K562 (cell line): ENCODE data around the gene KCNJ2. TPM values are rescaled to one million over a fixed set of nuclear protein-coding genes. Genes with fewer than 3 reads are reported as not detected.

ENCODE experiments used
- ATAC-seq: fragments of 200-7000 bp; cut with Tn5 transposase; 3 replicates; pipeline ENCODE4 v1.9.1; 2020; ENCODE audit warnings: moderate library complexity
- BruUV-seq: library from RNA; stranded (reverse); fragments of 400-500 nt; replicated peaks from 2 replicates; lab custom pipeline; 2021; lab: Mats Ljungman, UMichigan
- CTCF ChIA-PET: fragments of 300-600 bp; formaldehyde crosslinking; extraction: SDS; loops from one replicate; lab custom pipeline; 2021; ENCODE audit warnings: low intra/inter-chr PET ratio; lab: Yijun Ruan, JAX
- POLR2A ChIA-PET: fragments of 300-600, 350-650 bp; sonication (Branson Sonifier 250); formaldehyde crosslinking; extraction: SDS; loops from one replicate; lab custom pipeline; 2021; ENCODE audit warnings: antibody characterized with exemption, inconsistent platforms; lab: Yijun Ruan, JAX
- DNase-seq, 4 experiments: peaks; one replicate each; pipeline versions ENCODE4 v3.0.0 to v3.0.0-alpha.2; 2011 to 2018; ENCODE audit warnings: low spot score in 3 of 4, mixed read lengths in 3 of 4; ENCODE audit errors: extremely low read depth in 1 of 4
- FAIRE-seq: peaks from 2 replicates; lab custom pipeline; 2011; peaks lifted over from hg19 to GRCh38; lab: Jason Lieb, UNC
- H2AFZ ChIP-seq: 2 replicates; pipeline ENCODE4 v1.6.0; 2011; ENCODE audit warnings: low read depth, low read length, control low read depth, inconsistent platforms
- H3K27ac ChIP-seq: fragments of 200-600 bp; 3 replicates; pipeline ENCODE4 v1.8.0; 2011; ENCODE audit warnings: low read depth, mild to moderate bottlenecking, control low read depth, inconsistent platforms, low read length, moderate library complexity, mixed read lengths; ENCODE audit errors: extremely low read depth
- H3K27me3 ChIP-seq, 2 experiments: fragments of 300-600 bp in 1 of 2; 2 replicates in 1 of 2; 3 replicates in 1 of 2; pipeline versions ENCODE4 v1.6.0 to v1.8.0; 2011; ENCODE audit warnings: inconsistent platforms in 2 of 2, low read length in 2 of 2, mild to moderate bottlenecking in 1 of 2, mixed read lengths in 1 of 2, moderate library complexity in 1 of 2; ENCODE audit not compliant: control insufficient read depth in 2 of 2, insufficient read depth in 2 of 2
- H3K36me3 ChIP-seq: fragments of 300-600 bp; 3 replicates; pipeline ENCODE4 v1.8.0; 2011; ENCODE audit warnings: mild to moderate bottlenecking, low read length, inconsistent platforms; ENCODE audit not compliant: control insufficient read depth, insufficient read depth
- H3K4me1 ChIP-seq, 2 experiments: fragments of 200-600 bp in 1 of 2; replicated peaks in 1 of 2; 2 replicates in 1 of 2; 3 replicates in 1 of 2; pipeline versions ENCODE4 v1.5.1 to v1.8.0; 2011; ENCODE audit warnings: inconsistent platforms in 2 of 2, low read length in 2 of 2, mild to moderate bottlenecking in 1 of 2, mixed read lengths in 1 of 2, moderate library complexity in 1 of 2; ENCODE audit not compliant: control insufficient read depth in 2 of 2, insufficient read depth in 2 of 2
- H3K4me2 ChIP-seq: 2 replicates; pipeline ENCODE4 v1.6.1; 2011; ENCODE audit warnings: low read length, control low read depth, inconsistent platforms, mixed read lengths; ENCODE audit not compliant: insufficient read depth
- H3K4me3 ChIP-seq: fragments of 200-600 bp; sonication (generic), shearing (Covaris generic); 2 replicates; pipeline ENCODE4 v1.5.1; 2016; ENCODE audit warnings: control low read depth, inconsistent platforms
- H3K79me2 ChIP-seq: fragments of 200-600 bp; 3 replicates; pipeline ENCODE4 v1.8.0; 2011; ENCODE audit warnings: low read length, inconsistent platforms; ENCODE audit not compliant: control insufficient read depth, insufficient read depth
- H3K9ac ChIP-seq, 2 experiments: 2 replicates each; pipeline versions ENCODE4 v1.6.0 to v1.6.1; 2011; ENCODE audit warnings: low read depth in 2 of 2, low read length in 2 of 2, control low read depth in 1 of 2, inconsistent platforms in 1 of 2, mild to moderate bottlenecking in 1 of 2, mixed read lengths in 1 of 2; ENCODE audit not compliant: insufficient read depth in 1 of 2
- H3K9me1 ChIP-seq: one replicate; pipeline ENCODE4 v1.6.0; 2011; ENCODE audit warnings: inconsistent platforms, mild to moderate bottlenecking, low read length, moderate library complexity; ENCODE audit not compliant: control insufficient read depth, insufficient read depth
- H3K9me3 ChIP-seq: replicated peaks from 2 replicates; pipeline ENCODE4 v1.5.1; 2011; ENCODE audit warnings: low read depth, low read length, inconsistent platforms; ENCODE audit not compliant: control insufficient read depth, insufficient read depth
- H4K20me1 ChIP-seq: replicated peaks from 2 replicates; pipeline ENCODE4 v1.6.1; 2011; ENCODE audit warnings: low read length, inconsistent platforms, mixed read lengths; ENCODE audit not compliant: control insufficient read depth, insufficient read depth
- DACH1 ChIP-seq: fragments of 450-650 bp; IDR thresholded peaks from 2 replicates; pipeline ENCODE4 v1.6.1; 2018; ENCODE audit not compliant: partially characterized antibody
- MBD2 ChIP-seq: sonication (generic); IDR thresholded peaks from 2 replicates; pipeline ENCODE4 v1.6.1; 2016; ENCODE audit warnings: low read depth, borderline replicate concordance
- RAD21 ChIP-seq, 2 experiments: fragments of 250-450 bp in 1 of 2; fragments of 450-650 bp in 1 of 2; sonication (Bioruptor Pico) in 1 of 2; formaldehyde crosslinking in 1 of 2; IDR thresholded peaks in 1 of 2; conservative IDR thresholded peaks in 1 of 2; 2 replicates each; pipeline versions ENCODE4 v1.4.0 to v1.8.0; 2020 to 2022; ENCODE audit warnings: mild to moderate bottlenecking in 2 of 2, moderate library complexity in 1 of 2
- SMC3 ChIP-seq: conservative IDR thresholded peaks from 2 replicates; pipeline ENCODE4 v1.6.1; 2011; ENCODE audit warnings: low read depth, low read length, improper control_type of control experiment; ENCODE audit not compliant: insufficient read depth
- TEAD2 ChIP-seq: fragments of 450-650 bp; IDR thresholded peaks from 2 replicates; pipeline ENCODE4 v1.6.1; 2016; ENCODE audit warnings: missing genetic modification characterization, control low read depth, missing compliant biosample characterization
- WGBS: fragments of 100-300 bp; shearing (Covaris generic); methylation state at CpG from one replicate; pipeline ENCODE4 v1.1.6; 2016; ENCODE audit warnings: low coverage, mixed read lengths; ENCODE audit not compliant: insufficient coverage; ENCODE audit errors: missing lambda C conversion rate; 5-methylcytosine and 5-hydroxymethylcytosine counted together
- in situ Hi-C: fragments of 300-500 bp; cut with MboI; formaldehyde crosslinking; loops from 4 replicates; pipeline ENCODE4 v1.15.0; 2018; ENCODE audit warnings: inconsistent platforms, mixed read lengths
- intact Hi-C: fragments of 100-400 bp; cut with micrococcal nuclease; formaldehyde crosslinking; loops from 2 replicates; pipeline ENCODE4 v1.14.2; 2022
- polyA plus RNA-seq, 8 experiments: library from polyadenylated mRNA; depleted of rRNA in 4 of 8; stranded (reverse) in 5 of 8; unstranded in 3 of 8; fragments of >200 nt; fragmentation: Nextera tagmentation in 2 of 8; fragmentation: Illumina TruSeq in 1 of 8; extraction: Ambion mirVana in 2 of 8; extraction: Trizol in 1 of 8; gene quantifications; 2 replicates each; pipeline versions ENCODE4 v1.2.1 to v1.2.3, GENCODE V29; 2011 to 2014; ENCODE audit warnings: inconsistent platforms in 1 of 8, missing spikeins in 1 of 8
- total RNA-seq, 7 experiments: library from RNA; depleted of rRNA in 6 of 7; stranded (reverse); fragments of >200 nt in 6 of 7; fragmentation: Illumina TruSeq in 2 of 7; extraction: Trizol in 2 of 7; gene quantifications; 2 replicates each; pipeline versions ENCODE4 v1.2.1 to v1.2.3, GENCODE V29; 2011 to 2021; ENCODE audit warnings: low replicate concordance in 1 of 7
- TF ChIP-seq, protein P1 (sequence below), 3 experiments: IDR thresholded peaks in 2 of 3; conservative IDR thresholded peaks in 1 of 3; 2 replicates each; pipeline ENCODE4 v1.5.1; 2011 to 2012; ENCODE audit warnings: low read length in 3 of 3, mild to moderate bottlenecking in 3 of 3, control low read depth in 2 of 3, improper control_type of control experiment in 1 of 3, inconsistent platforms in 1 of 3, low read depth in 1 of 3, mixed read lengths in 1 of 3, moderate library complexity in 1 of 3; ENCODE audit not compliant: insufficient read depth in 2 of 3
- TF ChIP-seq, protein P2 (sequence below), 2 experiments: fragments of 450-650 bp; formaldehyde crosslinking in 1 of 2; IDR thresholded peaks; 2 replicates each; pipeline versions ENCODE4 v1.4.0 to v1.6.1; 2014 to 2020; ENCODE audit warnings: mild to moderate bottlenecking in 2 of 2, borderline replicate concordance in 1 of 2, low read depth in 1 of 2
- TF ChIP-seq, protein P3 (sequence below): IDR thresholded peaks from 2 replicates; pipeline ENCODE4 v1.6.1; 2012; ENCODE audit warnings: low read depth, low read length, improper control_type of control experiment, borderline replicate concordance

KCNJ2 gene
- total and polyA plus RNA-seq, 9 of the 15 experiments (the other 6 are each of a cell fraction or from before 2014, with no cell fraction given) = not detected

DNA sequence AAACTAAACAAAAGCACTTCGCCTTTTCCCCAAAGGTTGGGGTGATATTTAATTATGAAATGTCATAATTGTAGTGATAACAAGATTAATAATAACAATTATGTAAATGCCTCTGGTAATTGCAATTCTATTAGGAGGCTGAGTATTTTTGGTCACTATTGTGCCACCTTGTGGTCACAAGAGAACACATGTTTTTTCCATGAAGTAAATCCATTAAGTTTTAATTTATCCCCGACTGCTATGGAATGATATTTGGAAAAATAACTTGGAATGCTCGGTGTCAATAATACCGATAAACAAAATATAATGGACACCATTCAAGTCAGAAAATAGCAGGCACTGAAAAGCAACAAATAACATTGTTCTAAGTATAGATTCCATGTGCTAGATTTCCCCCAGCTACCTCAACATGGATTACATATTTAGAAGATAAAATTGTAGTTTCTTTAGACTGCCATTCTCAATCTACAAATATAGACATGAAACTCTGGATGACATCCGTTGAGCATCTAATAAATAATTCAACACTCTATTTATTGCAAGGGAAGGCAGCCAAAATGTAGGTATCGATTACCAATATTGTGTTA, 25.0 kb upstream of the KCNJ2 start:
- Histone ChIP-seq H4K20me1 (no peaks in the 10 kb centered on the region), H3K9ac (no peak overlapping the region), H3K27ac (no peak overlapping the region), H3K9me3 (no peaks in the 10 kb centered on the region), H3K79me2 (no peaks in the 10 kb centered on the region), H3K4me3 (no peak overlapping the region), H3K4me1 (no peaks in the 10 kb centered on the region), H2AFZ (no peak overlapping the region), H3K4me2 (no peak overlapping the region), H3K36me3 (no peaks in the 10 kb centered on the region), H3K27me3 (no peaks in the 10 kb centered on the region), H3K9me1 (no peaks in the 10 kb centered on the region)
- FAIRE-seq = peak; percentile 73
- POLR2A ChIA-PET = interaction anchor here (1.1 kb wide), 1 partner anchor 12 kb away, joined by 3 read pairs; no protein-coding TSS in a partner anchor
- no peak for ATAC-seq
- CTCF ChIA-PET = interaction anchor here (0.9 kb wide), 1 partner anchor 537 kb away, joined by 3 read pairs; no protein-coding TSS in a partner anchor
- DNase-seq = peak in 1 of 4 experiments; percentile 15
- in situ Hi-C loops = no loop called here
- BruUV-seq = no TSS peak
- intact Hi-C loops = loop anchor here (1.0 to 5.0 kb wide), 3 partner anchors 537 to 617 kb away; no protein-coding TSS in a partner anchor
- 4% methylated on average over 6 of the region's 6 CpGs for WGBS
- TF ChIP-seq SMC3 (0 out of 2 replicates have a peak, but pooled peaks have one; percentile 37), MBD2 (no peak), DACH1 (peak; percentile 15), TEAD2 (tag) (no peak), RAD21 (CRISPR knock-in tag; conservative IDR thresholded peaks at IDR 0.05 in 1 of 2, IDR thresholded peaks at IDR 0.05 in 1 of 2) (peak; percentile 69 to 81)
- TF ChIP-seq, protein P1, sequence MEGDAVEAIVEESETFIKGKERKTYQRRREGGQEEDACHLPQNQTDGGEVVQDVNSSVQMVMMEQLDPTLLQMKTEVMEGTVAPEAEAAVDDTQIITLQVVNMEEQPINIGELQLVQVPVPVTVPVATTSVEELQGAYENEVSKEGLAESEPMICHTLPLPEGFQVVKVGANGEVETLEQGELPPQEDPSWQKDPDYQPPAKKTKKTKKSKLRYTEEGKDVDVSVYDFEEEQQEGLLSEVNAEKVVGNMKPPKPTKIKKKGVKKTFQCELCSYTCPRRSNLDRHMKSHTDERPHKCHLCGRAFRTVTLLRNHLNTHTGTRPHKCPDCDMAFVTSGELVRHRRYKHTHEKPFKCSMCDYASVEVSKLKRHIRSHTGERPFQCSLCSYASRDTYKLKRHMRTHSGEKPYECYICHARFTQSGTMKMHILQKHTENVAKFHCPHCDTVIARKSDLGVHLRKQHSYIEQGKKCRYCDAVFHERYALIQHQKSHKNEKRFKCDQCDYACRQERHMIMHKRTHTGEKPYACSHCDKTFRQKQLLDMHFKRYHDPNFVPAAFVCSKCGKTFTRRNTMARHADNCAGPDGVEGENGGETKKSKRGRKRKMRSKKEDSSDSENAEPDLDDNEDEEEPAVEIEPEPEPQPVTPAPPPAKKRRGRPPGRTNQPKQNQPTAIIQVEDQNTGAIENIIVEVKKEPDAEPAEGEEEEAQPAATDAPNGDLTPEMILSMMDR (IDR thresholded peaks at IDR 0.05 in 2 of 3, conservative IDR thresholded peaks at IDR 0.05 in 1 of 3; ENCODE audit: insufficient read depth in 2 of 3, low read depth in 1 of 3, low read length in 3 of 3) = peak in 2 of 3 experiments; percentile 13 to 55; a peak in 4 of 6 replicates
- TF ChIP-seq, protein P2, sequence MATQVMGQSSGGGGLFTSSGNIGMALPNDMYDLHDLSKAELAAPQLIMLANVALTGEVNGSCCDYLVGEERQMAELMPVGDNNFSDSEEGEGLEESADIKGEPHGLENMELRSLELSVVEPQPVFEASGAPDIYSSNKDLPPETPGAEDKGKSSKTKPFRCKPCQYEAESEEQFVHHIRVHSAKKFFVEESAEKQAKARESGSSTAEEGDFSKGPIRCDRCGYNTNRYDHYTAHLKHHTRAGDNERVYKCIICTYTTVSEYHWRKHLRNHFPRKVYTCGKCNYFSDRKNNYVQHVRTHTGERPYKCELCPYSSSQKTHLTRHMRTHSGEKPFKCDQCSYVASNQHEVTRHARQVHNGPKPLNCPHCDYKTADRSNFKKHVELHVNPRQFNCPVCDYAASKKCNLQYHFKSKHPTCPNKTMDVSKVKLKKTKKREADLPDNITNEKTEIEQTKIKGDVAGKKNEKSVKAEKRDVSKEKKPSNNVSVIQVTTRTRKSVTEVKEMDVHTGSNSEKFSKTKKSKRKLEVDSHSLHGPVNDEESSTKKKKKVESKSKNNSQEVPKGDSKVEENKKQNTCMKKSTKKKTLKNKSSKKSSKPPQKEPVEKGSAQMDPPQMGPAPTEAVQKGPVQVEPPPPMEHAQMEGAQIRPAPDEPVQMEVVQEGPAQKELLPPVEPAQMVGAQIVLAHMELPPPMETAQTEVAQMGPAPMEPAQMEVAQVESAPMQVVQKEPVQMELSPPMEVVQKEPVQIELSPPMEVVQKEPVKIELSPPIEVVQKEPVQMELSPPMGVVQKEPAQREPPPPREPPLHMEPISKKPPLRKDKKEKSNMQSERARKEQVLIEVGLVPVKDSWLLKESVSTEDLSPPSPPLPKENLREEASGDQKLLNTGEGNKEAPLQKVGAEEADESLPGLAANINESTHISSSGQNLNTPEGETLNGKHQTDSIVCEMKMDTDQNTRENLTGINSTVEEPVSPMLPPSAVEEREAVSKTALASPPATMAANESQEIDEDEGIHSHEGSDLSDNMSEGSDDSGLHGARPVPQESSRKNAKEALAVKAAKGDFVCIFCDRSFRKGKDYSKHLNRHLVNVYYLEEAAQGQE (IDR thresholded peaks at IDR 0.05; ENCODE audit: borderline replicate concordance) = peak; percentile 49; the same call in 1 of the 2 replicates
- TF ChIP-seq, protein P2 (CRISPR knock-in tag; IDR thresholded peaks at IDR 0.05; ENCODE audit: low read depth) = no peak
- TF ChIP-seq, protein P3, sequence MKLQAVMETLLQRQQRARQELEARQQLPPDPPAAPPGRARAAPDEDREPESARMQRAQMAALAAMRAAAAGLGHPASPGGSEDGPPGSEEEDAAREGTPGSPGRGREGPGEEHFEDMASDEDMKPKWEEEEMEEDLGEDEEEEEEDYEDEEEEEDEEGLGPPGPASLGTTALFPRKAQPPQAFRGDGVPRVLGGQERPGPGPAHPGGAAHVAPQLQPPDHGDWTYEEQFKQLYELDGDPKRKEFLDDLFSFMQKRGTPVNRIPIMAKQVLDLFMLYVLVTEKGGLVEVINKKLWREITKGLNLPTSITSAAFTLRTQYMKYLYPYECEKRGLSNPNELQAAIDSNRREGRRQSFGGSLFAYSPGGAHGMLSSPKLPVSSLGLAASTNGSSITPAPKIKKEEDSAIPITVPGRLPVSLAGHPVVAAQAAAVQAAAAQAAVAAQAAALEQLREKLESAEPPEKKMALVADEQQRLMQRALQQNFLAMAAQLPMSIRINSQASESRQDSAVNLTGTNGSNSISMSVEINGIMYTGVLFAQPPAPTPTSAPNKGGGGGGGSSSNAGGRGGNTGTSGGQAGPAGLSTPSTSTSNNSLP = peak; percentile 43; the same call in 1 of the 2 replicates
